Keratinocyte (primary cell): ENCODE data around the gene DGKI. TPM values are rescaled to one million over a fixed set of nuclear protein-coding genes. Genes with fewer than 3 reads are reported as not detected.

Experiments
- DNase-seq: peaks from one replicate; pipeline ENCODE4 v3.0.0-alpha.2; 2011; ENCODE audit warnings: low read depth, missing footprints, low spot score
- FAIRE-seq: peaks from 2 replicates; lab custom pipeline; 2011; peaks lifted over from hg19 to GRCh38; lab: Jason Lieb, UNC
- H2AFZ ChIP-seq: 2 replicates; pipeline ENCODE4 v1.6.0; 2012; ENCODE audit warnings: low read length, control low read depth, inconsistent platforms; ENCODE audit not compliant: control insufficient read depth
- H3K27ac ChIP-seq: 2 replicates; pipeline ENCODE4 v1.5.1; 2011; ENCODE audit warnings: low read length; ENCODE audit not compliant: control insufficient read depth, insufficient read depth
- H3K27me3 ChIP-seq: 3 replicates; pipeline ENCODE4 v1.6.0; 2011; ENCODE audit warnings: low read length; ENCODE audit not compliant: control insufficient read depth, insufficient read depth; ENCODE audit errors: extremely low read depth
- H3K36me3 ChIP-seq, 2 experiments: 2 replicates in 1 of 2; 3 replicates in 1 of 2; pipeline ENCODE4 v1.5.1; 2011; ENCODE audit warnings: low read length in 2 of 2, mild to moderate bottlenecking in 1 of 2; ENCODE audit not compliant: control insufficient read depth in 2 of 2, insufficient read depth in 2 of 2; ENCODE audit errors: extremely low read depth in 1 of 2
- H3K4me1 ChIP-seq: 3 replicates; pipeline ENCODE4 v1.5.1; 2011; ENCODE audit warnings: low read length; ENCODE audit not compliant: control insufficient read depth, insufficient read depth; ENCODE audit errors: extremely low read depth
- H3K4me2 ChIP-seq: 3 replicates; pipeline ENCODE4 v1.6.0; 2011; ENCODE audit warnings: low read depth, low read length; ENCODE audit not compliant: control insufficient read depth, insufficient read depth; ENCODE audit errors: extremely low read depth
- H3K4me3 ChIP-seq, 3 experiments: fragments of 200-600 bp in 1 of 3; sonication (generic) in 1 of 3; 2 replicates in 2 of 3; 3 replicates in 1 of 3; pipeline ENCODE4 v1.5.1; 2011 to 2016; ENCODE audit warnings: low read length in 3 of 3, mild to moderate bottlenecking in 3 of 3, control low read depth in 2 of 3, inconsistent platforms in 1 of 3, low read depth in 1 of 3, mixed read lengths in 1 of 3, mixed run types in 1 of 3, moderate library complexity in 1 of 3; ENCODE audit not compliant: control insufficient read depth in 2 of 3, insufficient read depth in 2 of 3; ENCODE audit errors: extremely low read depth in 1 of 3
- H3K79me2 ChIP-seq: 2 replicates; pipeline ENCODE4 v1.6.0; 2012; ENCODE audit warnings: low read length; ENCODE audit not compliant: control insufficient read depth, insufficient read depth
- H3K9ac ChIP-seq: 3 replicates; pipeline ENCODE4 v1.6.0; 2011; ENCODE audit warnings: low read length; ENCODE audit not compliant: control insufficient read depth, insufficient read depth; ENCODE audit errors: extremely low read depth
- H3K9me1 ChIP-seq: 3 replicates; pipeline ENCODE4 v1.6.0; 2011; ENCODE audit warnings: low read length; ENCODE audit not compliant: control insufficient read depth, insufficient read depth; ENCODE audit errors: extremely low read depth
- H3K9me3 ChIP-seq: 2 replicates; pipeline ENCODE4 v1.5.1; 2012; ENCODE audit warnings: low read depth, low read length; ENCODE audit not compliant: control insufficient read depth
- H4K20me1 ChIP-seq: 3 replicates; pipeline ENCODE4 v1.6.0; 2011; ENCODE audit warnings: low read length; ENCODE audit not compliant: control insufficient read depth, insufficient read depth; ENCODE audit errors: extremely low read depth
- CTCF ChIP-seq, 3 experiments: IDR thresholded peaks in 1 of 3; conservative IDR thresholded peaks in 1 of 3; optimal IDR thresholded peaks in 1 of 3; 2 replicates in 2 of 3; 3 replicates in 1 of 3; pipeline versions ENCODE3 to v1.5.1; 2011; ENCODE audit warnings: low read length in 3 of 3, mild to moderate bottlenecking in 3 of 3, moderate library complexity in 2 of 3, control low read depth in 1 of 3, inconsistent platforms in 1 of 3; ENCODE audit not compliant: insufficient read depth in 2 of 3; ENCODE audit errors: extremely low read depth in 1 of 3
- EZH2 ChIP-seq: IDR thresholded peaks from one replicate; pipeline ENCODE4 v1.6.1; 2012; ENCODE audit warnings: inconsistent platforms, mild to moderate bottlenecking, low read length, moderate library complexity
- dilution Hi-C: fragments of 300-500 bp; cut with MboI; formaldehyde crosslinking; loops from one replicate; pipeline ENCODE4 v1.7.0; 2020; ENCODE audit warnings: low sequenced_read_pairs; ENCODE audit not compliant: extremely low pct_ligation_motif_present
- polyA plus RNA-seq, 5 experiments: library from polyadenylated mRNA; depleted of rRNA in 3 of 5; stranded (reverse) in 3 of 5; stranded (forward) in 1 of 5; unstranded in 1 of 5; fragments of >200 nt; gene quantifications; 1 replicate in 1 of 5; 2 replicates in 3 of 5; 3 replicates in 1 of 5; pipeline versions ENCODE4 v1.2.1 to v1.2.3, GENCODE V29; 2011 to 2012; ENCODE audit warnings: missing spikeins in 2 of 5, low read depth in 1 of 5, low replicate concordance in 1 of 5

Gene DGKI
- polyA plus RNA-seq, 1 donor (not counting 4 experiments of a cell fraction or from before 2014, with no cell fraction given), result 0.14 TPM

- H3K79me2 ChIP-seq, result no peaks in the 10 kb centered on the region
- H3K9me1 ChIP-seq, result no peaks in the 10 kb centered on the region
- no peaks in the 10 kb centered on the region for H3K36me3 ChIP-seq
- no peak overlapping the region for H3K27ac ChIP-seq
- dilution Hi-C loops, result no loop called here
- TF ChIP-seq EZH2 (no peak), CTCF (optimal IDR thresholded peaks at IDR 0.05 in 1 of 3, IDR thresholded peaks at IDR 0.05 in 1 of 3, conservative IDR thresholded peaks at IDR 0.05 in 1 of 3; ENCODE audit: extremely low read depth in 1 of 3, insufficient read depth in 2 of 3, low read length in 3 of 3) (no peak)
- H3K4me2 ChIP-seq, result no peak overlapping the region
- H3K9ac ChIP-seq, result no peak overlapping the region
- H4K20me1 ChIP-seq, result no peaks in the 10 kb centered on the region
- H3K9me3 ChIP-seq, result no peaks in the 10 kb centered on the region
- no peaks in the 10 kb centered on the region for H3K27me3 ChIP-seq
- FAIRE-seq, result no peak
- H3K4me1 ChIP-seq, result no peaks in the 10 kb centered on the region
- H3K4me3 ChIP-seq, result no peak overlapping the region
- no peak overlapping the region for H2AFZ ChIP-seq
- no peak for DNase-seq
These were observed 456.7 kb downstream of the DGKI start for GRCh38 chr7:137390076-137390475.

- Histone ChIP-seq H3K27me3 (no peaks in the 10 kb centered on the region), H3K9me1 (no peaks in the 10 kb centered on the region), H4K20me1 (no peaks in the 10 kb centered on the region), H3K9me3 (no peaks in the 10 kb centered on the region), H3K4me3 (no peak overlapping the region), H3K4me2 (no peak overlapping the region), H3K36me3 (no peaks in the 10 kb centered on the region), H3K4me1 (no peaks in the 10 kb centered on the region), H2AFZ (no peak overlapping the region), H3K79me2 (no peaks in the 10 kb centered on the region), H3K9ac (no peak overlapping the region), H3K27ac (no peak overlapping the region)
- DNase-seq (no peak), FAIRE-seq (no peak)
- no peak for TF ChIP-seq CTCF (optimal IDR thresholded peaks at IDR 0.05 in 1 of 3, IDR thresholded peaks at IDR 0.05 in 1 of 3, conservative IDR thresholded peaks at IDR 0.05 in 1 of 3; ENCODE audit: extremely low read depth in 1 of 3, insufficient read depth in 2 of 3, low read length in 3 of 3)
- dilution Hi-C loops, result no loop called here
These were observed 457.9 kb downstream of the DGKI start for GRCh38 chr7:137388916-137389315.
